ENCODE results near the gene KIRREL3.

- TF ChIP-seq EZH2 (IDR thresholded peaks at IDR 0.05; ENCODE audit: insufficient read depth, poor library complexity, severe bottlenecking) = no peak
- no peak for TF ChIP-seq EZH2phosphoT487 (IDR thresholded peaks at IDR 0.05; ENCODE audit: insufficient read depth, low read depth)
Observed at GRCh38 chr11:126543691-126544090, 456.9 kb downstream of the KIRREL3 start.
